HG02642 (cell line): ENCODE data around the gene FAM171A2.
A peak's percentile ranks its signal among the peaks of the same experiment; 100 is the strongest.
"Not testable (repeated sequence)": the region's sequence is repeated elsewhere in the genome, so short reads cannot be mapped to it uniquely, and the experiment has no call there.

ENCODE experiments used
- ATAC-seq: cut with Tn5 transposase; IDR thresholded peaks from one replicate; pipeline ENCODE4 v1.9.1; 2021; ENCODE audit warnings: mild to moderate bottlenecking; ENCODE audit not compliant: unreplicated experiment, poor library complexity

The FAM171A2 gene

GRCh38 chr17:44384281-44384822 lies 20.7 kb upstream of the FAM171A2 start:
- no peak for ATAC-seq

- ATAC-seq = no peak
These were observed 20.2 kb upstream of the FAM171A2 start for GRCh38 chr17:44383861-44384260.

GRCh38 chr17:44383363-44383762 lies 19.7 kb upstream of the FAM171A2 start:
- no peak for ATAC-seq

DNA sequence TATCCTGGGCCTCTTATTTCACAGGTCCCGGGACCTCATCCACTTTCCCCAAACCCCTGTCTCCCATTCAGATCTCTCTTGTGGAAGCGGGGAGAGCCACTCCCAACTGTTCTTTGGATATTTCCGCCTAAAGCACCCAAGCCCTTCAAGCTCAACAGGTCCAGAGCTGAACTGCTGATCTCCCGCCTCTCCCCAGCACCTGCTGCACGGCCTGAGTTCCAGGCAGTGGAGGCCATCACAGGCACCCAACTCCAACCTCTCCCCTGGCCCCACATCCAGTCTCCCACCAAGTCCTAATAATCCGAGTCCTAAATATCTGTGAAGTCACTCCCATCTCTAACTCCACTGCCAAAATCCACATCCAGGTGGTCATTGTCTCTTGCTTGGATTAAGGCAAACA lies 19.3 kb upstream of the FAM171A2 start:
- ATAC-seq = no peak

GRCh38 chr17:44381810-44382305 lies 18.2 kb upstream of the FAM171A2 start:
- no peak for ATAC-seq

GRCh38 chr17:44380767-44381166 lies 17.1 kb upstream of the FAM171A2 start:
- no peak for ATAC-seq

DNA sequence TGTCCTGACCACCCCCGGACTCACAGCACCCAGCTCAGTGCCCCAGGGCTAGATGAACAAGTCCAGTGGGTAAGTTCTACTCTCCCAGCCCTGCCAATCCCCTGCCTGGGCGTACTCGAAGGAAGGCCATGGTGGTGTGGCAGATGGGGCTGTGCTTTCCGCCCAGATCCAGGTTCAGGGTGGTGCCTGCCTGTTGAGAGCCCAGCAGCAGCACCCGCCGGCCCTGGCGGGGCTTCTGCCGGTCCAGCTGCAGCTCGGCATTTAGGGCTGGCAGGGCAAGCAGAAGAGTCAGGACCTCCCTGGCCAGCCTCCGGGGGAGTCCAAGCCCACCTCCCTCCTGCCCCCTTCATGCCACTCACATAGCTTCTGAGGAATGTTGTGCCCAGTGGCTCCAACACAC lies 16.2 kb upstream of the FAM171A2 start:
- no peak for ATAC-seq

DNA sequence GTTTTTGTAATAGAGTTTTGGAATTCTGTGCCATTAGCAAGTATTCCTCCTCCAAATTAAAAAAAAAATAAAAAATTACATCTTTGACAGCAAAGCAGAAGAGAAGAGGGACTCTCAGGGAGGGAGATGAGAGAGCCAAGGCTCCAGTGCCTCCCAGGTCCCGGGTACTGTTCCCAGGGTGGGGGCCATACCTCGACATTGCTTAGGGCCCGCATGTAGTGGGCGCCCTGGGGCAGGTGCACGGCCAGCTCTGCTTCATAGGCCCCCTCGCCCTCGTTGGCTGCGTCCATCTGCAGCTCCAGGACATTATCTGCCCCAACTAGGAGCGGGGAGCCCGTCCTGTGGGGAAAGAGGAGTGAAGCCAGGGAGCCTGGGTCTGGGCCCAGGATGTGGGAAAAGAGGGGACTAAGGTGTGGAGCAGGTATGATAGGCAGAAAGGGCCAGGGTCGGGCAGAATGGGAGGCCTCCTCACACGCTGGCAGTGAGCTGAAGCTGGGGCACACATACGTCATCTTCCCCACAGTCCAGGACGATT lies 14.6 kb upstream of the FAM171A2 start:
- ATAC-seq = no peak

DNA sequence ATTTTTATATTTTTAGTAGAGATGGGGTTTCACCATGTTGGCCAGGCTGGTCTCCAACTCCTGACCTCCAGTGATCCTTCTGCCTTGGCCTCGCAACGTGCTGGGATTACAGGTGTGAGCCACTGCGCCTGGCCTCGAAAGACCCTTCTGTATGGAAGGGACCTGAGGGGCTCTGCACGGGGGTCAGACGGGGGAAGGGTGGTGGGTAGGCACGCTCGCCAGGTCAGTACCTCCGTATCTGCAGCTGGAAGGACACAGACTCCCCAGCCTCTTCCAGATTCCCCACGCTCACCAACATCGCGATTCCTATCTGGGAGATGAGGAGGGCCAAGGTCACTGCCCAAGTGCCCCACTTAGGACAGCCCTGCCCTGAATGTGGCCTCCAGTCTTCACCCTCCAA lies 13.1 kb upstream of the FAM171A2 start:
- ATAC-seq = no peak

GRCh38 chr17:44376124-44376523 lies 12.5 kb upstream of the FAM171A2 start:
- ATAC-seq = no peak

DNA sequence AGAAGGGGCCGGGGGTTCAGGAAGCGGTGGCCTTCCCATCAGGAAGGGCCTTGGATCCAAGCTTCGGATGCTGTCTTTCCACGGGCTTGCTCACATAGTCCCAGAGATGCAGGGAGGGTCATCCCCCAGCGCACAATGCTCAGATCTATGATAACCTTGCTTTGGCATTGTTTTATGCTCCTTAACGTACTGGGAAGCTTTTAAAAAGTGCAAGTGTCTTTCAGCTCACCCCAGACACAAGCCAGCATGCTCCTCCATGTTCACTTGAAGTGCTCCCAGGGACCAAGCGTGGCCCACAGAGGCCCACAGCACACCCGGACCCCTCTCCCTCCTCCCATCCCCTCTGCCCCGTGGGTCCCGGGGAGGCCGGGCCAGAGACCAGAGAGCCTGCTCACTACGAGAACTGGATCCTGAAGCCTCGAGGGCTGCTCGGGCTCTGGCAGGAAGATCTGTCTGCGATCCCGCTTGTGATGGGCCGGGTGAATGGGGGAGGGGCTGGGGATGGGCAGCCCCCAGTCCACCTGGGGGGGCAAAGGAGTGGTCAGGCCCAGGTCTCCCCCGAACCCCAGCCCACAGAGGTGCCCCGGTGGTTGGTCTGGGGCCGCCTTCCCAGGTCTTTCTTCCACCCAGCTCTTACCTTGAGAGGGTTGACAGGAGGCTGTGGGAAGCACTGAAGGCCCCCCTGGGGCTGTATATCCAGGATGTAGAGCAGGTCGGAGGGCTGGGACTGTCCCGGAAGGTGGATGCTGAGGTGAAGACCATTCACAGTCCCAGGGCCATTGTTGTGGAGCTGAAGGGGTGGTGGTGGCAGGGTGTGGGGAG lies 11.8 kb upstream of the FAM171A2 start:
- ATAC-seq = no peak

DNA sequence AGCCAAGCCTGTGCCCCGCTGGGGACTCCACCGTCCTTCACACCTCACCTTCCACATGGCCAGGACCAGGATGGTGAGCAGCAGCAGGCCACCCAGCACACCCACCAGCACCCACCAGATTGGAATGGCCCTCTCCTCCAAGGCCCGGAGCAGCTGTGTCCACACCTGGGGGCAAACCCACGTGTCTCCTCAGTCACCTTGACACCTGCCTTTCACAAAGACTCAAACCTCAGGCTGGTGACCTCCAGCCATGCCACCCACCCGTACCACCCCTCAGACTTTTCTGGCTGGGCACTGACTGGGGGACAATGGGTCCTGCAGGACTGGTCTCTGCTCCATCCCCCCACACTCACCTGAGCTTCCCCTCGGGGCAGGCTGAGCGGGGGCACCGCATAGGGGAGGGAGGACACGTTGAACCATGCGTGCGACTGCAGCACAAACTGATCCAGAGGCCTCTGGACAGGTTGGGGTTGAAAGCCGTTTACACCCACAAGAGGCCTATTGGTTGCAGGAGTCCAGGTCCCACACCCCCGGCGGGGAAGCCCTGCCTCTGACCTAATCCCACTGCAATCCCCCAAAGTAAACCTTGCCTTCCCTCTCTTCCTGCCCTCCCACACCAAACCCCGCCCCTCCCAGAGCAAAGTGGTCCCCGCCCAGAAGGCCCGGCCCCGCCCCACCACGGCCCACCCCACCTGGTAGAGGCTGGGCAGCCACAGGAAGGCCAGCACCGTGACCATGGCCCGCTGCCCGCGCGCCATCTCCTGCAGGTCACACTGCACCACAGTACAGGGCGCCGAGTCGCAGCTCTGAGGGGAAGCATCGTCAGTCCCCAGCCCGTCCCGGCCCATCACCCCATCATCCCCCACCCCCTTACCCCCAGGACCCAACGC lies 10.9 kb upstream of the FAM171A2 start:
- no peak for ATAC-seq

- ATAC-seq = no peak
These were observed 8.4 kb upstream of the FAM171A2 start for GRCh38 chr17:44372036-44372435.

DNA sequence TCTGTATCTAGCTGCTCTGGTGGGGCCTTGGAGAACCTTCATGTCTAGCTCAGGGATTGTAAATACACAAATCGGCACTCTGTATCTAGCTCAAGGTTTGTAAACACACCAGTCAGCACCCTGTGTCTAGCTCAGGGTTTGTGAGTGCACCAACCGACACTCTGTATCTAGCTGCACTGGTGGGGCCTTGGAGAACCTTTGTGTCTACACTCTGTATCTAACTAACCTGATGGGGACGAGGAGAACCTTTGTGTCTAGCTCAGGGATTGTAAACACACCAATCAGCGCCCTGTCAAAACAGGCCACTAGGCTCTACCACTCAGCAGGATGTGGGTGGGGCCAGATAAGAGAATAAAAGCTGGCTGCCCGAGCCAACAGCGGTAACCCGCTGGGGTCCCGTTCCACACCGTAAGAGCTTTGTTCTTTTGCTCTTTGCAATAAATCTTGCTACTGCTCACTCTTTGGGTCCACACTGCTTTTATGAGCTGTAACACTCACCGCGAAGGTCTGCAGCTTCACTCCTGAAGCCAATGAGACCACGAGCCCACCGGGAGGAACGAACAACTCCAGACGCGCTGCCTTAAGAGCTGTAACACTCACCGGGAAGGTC lies 5.9 kb upstream of the FAM171A2 start:
- not testable (repeated sequence) for ATAC-seq

DNA sequence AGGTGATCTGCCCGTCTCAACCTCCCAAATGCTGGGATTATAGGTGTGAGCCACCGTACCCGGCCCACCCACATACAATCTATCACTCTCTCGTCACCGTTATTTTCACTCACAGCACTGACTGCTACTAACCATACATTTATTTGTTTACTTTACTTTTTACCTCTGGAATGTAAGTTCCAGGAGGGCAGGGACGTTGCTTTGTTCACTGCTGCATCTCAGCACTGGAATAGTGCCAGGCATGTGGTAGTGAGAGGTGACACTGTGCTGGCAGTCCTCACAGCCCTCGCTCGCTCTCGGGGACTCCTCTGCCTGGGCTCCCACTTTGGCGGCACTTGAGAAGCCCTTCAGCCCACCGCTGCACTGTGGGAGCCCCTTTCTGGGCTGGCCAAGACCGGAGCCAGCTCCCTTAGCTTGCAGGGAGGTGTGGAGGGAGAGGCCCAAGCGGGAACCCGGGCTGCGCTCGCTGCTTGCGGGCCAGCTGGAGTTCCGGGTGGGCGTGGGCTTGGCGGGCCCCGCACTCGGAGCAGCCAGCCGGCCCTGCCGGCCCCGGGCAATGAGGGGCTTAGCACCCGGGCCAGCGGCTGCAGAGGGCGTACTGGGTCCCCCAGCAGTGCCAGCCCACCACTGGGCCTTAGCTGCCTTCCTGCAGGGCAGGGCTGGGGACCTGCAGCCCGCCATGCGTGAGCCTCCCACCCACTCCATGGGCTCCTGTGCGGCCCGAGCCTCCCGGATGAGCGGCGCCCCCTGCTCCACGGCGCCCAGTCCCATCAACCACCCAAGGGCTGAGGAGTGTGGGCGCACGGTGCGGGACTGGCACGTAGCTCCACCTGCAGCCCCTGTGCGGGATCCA lies 5.0 kb upstream of the FAM171A2 start:
- not testable (repeated sequence) for ATAC-seq

- ATAC-seq = no peak
These were observed 3.8 kb upstream of the FAM171A2 start for GRCh38 chr17:44367231-44367979.

GRCh38 chr17:44365051-44365450 lies 1.4 kb upstream of the FAM171A2 start:
- not testable (repeated sequence) for ATAC-seq

DNA sequence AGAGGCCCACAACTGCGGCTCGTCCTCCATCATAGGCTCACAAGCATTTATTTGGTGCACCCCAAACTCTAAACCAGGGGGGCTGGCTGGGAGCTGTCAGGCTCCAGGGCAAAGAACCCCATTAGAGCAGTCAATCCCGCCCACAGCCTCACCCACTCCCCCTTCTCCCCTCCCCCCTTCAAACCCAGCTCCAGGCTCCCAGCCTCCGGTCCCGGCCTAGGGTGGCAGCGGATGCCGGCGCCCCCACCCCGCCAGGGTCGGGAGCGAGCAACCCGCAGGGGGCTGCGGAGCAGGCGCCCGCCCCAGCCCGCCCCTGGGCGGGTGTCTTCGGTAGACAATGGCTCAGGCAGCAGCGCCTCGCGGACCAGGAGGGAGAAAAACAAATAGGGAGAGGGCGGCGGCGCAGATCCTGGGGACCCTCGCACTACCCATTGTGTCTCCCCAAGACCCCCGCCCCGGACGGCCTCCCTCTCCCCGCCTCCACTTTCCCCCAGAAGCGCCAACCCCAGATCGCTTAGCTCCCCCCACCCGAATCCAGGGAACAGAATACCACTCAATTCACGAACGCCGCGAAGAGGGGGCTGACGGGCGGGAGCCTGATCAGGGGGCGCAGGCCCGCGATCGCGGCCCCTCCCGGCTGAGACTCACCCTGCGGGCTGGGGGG lies 572 bp downstream of the FAM171A2 start:
- peak; percentile 20 for ATAC-seq
